OCI-LY7 (cell line): Measurements from ENCODE around the gene NOD1.

Experiments
- EZH2phosphoT487 ChIP-seq: fragments of 200-600 bp; sonication (generic); IDR thresholded peaks from 2 replicates; pipeline ENCODE4 v1.6.1; 2018; ENCODE audit warnings: low read depth, borderline replicate concordance, mild to moderate bottlenecking, mixed run types, antibody characterized with exemption, low read length, moderate library complexity, mixed read lengths
- TF ChIP-seq, protein P1 (sequence below): fragments of 200-600 bp; sonication (generic); conservative IDR thresholded peaks from 2 replicates; pipeline ENCODE4 v1.5.1; 2014; ENCODE audit warnings: mild to moderate bottlenecking, antibody characterized with exemption, low read length, moderate library complexity, mixed read lengths

GRCh38 chr7:30378275-30378674 lies 100.3 kb downstream of the NOD1 start:
- TF ChIP-seq, protein P1, sequence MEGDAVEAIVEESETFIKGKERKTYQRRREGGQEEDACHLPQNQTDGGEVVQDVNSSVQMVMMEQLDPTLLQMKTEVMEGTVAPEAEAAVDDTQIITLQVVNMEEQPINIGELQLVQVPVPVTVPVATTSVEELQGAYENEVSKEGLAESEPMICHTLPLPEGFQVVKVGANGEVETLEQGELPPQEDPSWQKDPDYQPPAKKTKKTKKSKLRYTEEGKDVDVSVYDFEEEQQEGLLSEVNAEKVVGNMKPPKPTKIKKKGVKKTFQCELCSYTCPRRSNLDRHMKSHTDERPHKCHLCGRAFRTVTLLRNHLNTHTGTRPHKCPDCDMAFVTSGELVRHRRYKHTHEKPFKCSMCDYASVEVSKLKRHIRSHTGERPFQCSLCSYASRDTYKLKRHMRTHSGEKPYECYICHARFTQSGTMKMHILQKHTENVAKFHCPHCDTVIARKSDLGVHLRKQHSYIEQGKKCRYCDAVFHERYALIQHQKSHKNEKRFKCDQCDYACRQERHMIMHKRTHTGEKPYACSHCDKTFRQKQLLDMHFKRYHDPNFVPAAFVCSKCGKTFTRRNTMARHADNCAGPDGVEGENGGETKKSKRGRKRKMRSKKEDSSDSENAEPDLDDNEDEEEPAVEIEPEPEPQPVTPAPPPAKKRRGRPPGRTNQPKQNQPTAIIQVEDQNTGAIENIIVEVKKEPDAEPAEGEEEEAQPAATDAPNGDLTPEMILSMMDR: no peak
- no peak for TF ChIP-seq EZH2phosphoT487
